ENCODE data around the gene LRRC56. TPM values are rescaled to one million over a fixed set of nuclear protein-coding genes. Genes with fewer than 3 reads are reported as not detected.

The LRRC56 gene
- total RNA-seq, 1 experiment from 2014 or later = 3.4 TPM

DNA sequence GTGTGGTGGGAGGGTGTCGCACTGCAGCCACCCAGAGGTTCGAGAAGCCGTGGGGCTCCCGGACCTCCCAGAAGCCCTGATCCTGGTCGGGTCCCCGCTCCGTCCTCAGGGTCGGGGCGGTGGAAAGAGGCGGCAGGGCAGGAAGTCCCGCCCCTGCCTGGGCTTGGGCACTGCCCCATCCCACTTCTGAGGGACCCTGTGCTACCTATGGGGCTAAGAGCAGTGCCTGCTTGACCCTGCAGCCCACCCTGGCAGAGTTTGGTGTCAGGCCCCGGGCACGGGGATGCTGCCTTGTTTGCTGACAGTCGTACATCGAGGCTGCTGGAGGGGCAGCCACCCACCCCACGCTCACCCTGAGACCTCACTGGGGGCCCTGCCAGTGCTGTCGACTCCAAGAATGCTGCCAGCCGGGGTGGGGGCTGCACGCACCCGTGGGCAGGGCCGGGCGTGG lies 49.7 kb upstream of the LRRC56 start:
- H3T11ph ChIP-seq (ENCODE audit: low read length) = no peak overlapping the region
- H3K9me3 ChIP-seq (ENCODE audit: control insufficient read depth, low read depth, low read length) = no peaks in the 10 kb centered on the region
- H3K4ac ChIP-seq (ENCODE audit: low read depth, low read length) = no peak overlapping the region
- H4K91ac ChIP-seq (ENCODE audit: insufficient read length, low read depth, low read length) = no peak overlapping the region
- H2BK5ac ChIP-seq (ENCODE audit: insufficient read length, low read length) = no peak overlapping the region
- H3K4me3 Mint-ChIP-seq = no peak overlapping the region
- no peaks in the 10 kb centered on the region for H3K9me3 Mint-ChIP-seq
- H3K27me3 Mint-ChIP-seq (ENCODE audit: low read depth) = no peaks in the 10 kb centered on the region
- no peak overlapping the region for H2AFZ ChIP-seq (ENCODE audit: low read length)
- no peak overlapping the region for H2BK120ac ChIP-seq (ENCODE audit: low read depth, low read length, poor library complexity, severe bottlenecking)
- no peak overlapping the region for H2BK12ac ChIP-seq (ENCODE audit: insufficient read length, low read depth, low read length)
- H3K27me3 ChIP-seq (ENCODE audit: insufficient read depth, low read length) = no peaks in the 10 kb centered on the region
- WGBS (ENCODE audit: extremely low coverage, insufficient read length, low lambda C conversion rate) = no CpG with 5 or more reads among the region's 22 CpGs
- H3K79me2 ChIP-seq (ENCODE audit: insufficient read depth, low read length) = no peaks in the 10 kb centered on the region; the same call in 1 of the 2 replicates
- H3K56ac ChIP-seq (ENCODE audit: insufficient read length, low read depth, low read length) = no peak overlapping the region
- peaks cover 9 to 17% (median 15%) of the 10 kb centered on the region in 3 experiments for H3K36me3 Mint-ChIP-seq (ENCODE audit: insufficient read depth in 1 of 3, low read depth in 3 of 3)
- no peak overlapping the region for H4K5ac ChIP-seq (ENCODE audit: insufficient read length, low read depth, low read length)
- H3K23ac ChIP-seq (ENCODE audit: insufficient read length, low read depth, low read length) = no peak overlapping the region
- no peak overlapping the region for H3K27ac ChIP-seq (ENCODE audit: insufficient read length, low read depth, low read length)
- no peak for TF ChIP-seq CTCF (conservative IDR thresholded peaks at IDR 0.05)
- H3K79me1 ChIP-seq (ENCODE audit: insufficient read depth, low read depth, low read length, poor library complexity, severe bottlenecking) = peaks cover 2% of the 10 kb centered on the region
- no peak overlapping the region for H3K18ac ChIP-seq (ENCODE audit: insufficient read length, low read depth, low read length)
- no peak overlapping the region for H2AK5ac ChIP-seq (ENCODE audit: insufficient read length, low read length)
- H3K14ac ChIP-seq (ENCODE audit: insufficient read depth, low read length) = no peak overlapping the region
- no peak overlapping the region for H3K4me2 ChIP-seq (ENCODE audit: insufficient read depth, insufficient read length, low read length)
- no peak for DNase-seq
- no peak overlapping the region for H3K27ac Mint-ChIP-seq
- H3K9ac ChIP-seq (ENCODE audit: extremely low read depth, insufficient read length, low read length) = no peak overlapping the region
- no peaks in the 10 kb centered on the region for H3K4me1 ChIP-seq (ENCODE audit: insufficient read depth, low read length)
- no peak overlapping the region for H4K8ac ChIP-seq (replicated peaks; ENCODE audit: insufficient read length, low read depth, low read length)
- no peak overlapping the region for H2BK20ac ChIP-seq (ENCODE audit: low read depth, low read length, poor library complexity, severe bottlenecking)
- H4K20me1 ChIP-seq (ENCODE audit: control insufficient read depth, insufficient read depth, insufficient read length) = no peaks in the 10 kb centered on the region
- no peaks in the 10 kb centered on the region for H3K4me1 Mint-ChIP-seq
- peaks cover 3% of the 10 kb centered on the region for H3K23me2 ChIP-seq (ENCODE audit: insufficient read length, low read depth, low read length, poor library complexity, severe bottlenecking)
- no peak overlapping the region for H2BK15ac ChIP-seq (ENCODE audit: low read depth, low read length)
